OCI-LY1 (cell line): ENCODE data around the gene L3MBTL3.

Experiments used
- H2AFZ ChIP-seq: fragments of 200-600 bp; sonication (generic), shearing (Covaris generic); 2 replicates; pipeline ENCODE4 v1.6.0; 2014; ENCODE audit warnings: antibody characterized with exemption, mild to moderate bottlenecking, low read length
- H3F3A ChIP-seq: fragments of 200-600 bp; sonication (generic), shearing (Covaris generic); 2 replicates; pipeline ENCODE4 v1.6.0; 2014; ENCODE audit warnings: mild to moderate bottlenecking, antibody characterized with exemption, low read length, moderate library complexity; ENCODE audit not compliant: insufficient read depth
- H3K27ac ChIP-seq: fragments of 200-600 bp; sonication (generic); 2 replicates; pipeline ENCODE4 v1.5.1; 2014; ENCODE audit warnings: low read length, mixed run types, mild to moderate bottlenecking, low read depth; ENCODE audit not compliant: poor library complexity, severe bottlenecking
- H3K27me3 ChIP-seq: fragments of 200-600 bp; sonication (generic); 2 replicates; pipeline ENCODE4 v1.6.0; 2014; ENCODE audit warnings: antibody characterized with exemption, mild to moderate bottlenecking, low read length, moderate library complexity; ENCODE audit not compliant: insufficient read depth
- H3K36me3 ChIP-seq: fragments of 200-600 bp; sonication (generic); 2 replicates; pipeline ENCODE4 v1.6.1; 2014; ENCODE audit warnings: mild to moderate bottlenecking, antibody characterized with exemption, low read length, moderate library complexity, mixed read lengths; ENCODE audit not compliant: insufficient read depth
- H3K4me1 ChIP-seq: fragments of 200-600 bp; sonication (generic); 2 replicates; pipeline ENCODE4 v1.5.1; 2014; ENCODE audit warnings: mild to moderate bottlenecking, low read length, moderate library complexity; ENCODE audit not compliant: insufficient read depth, severe bottlenecking
- H3K4me2 ChIP-seq: fragments of 200-600 bp; sonication (generic), shearing (Covaris generic); 2 replicates; pipeline ENCODE4 v1.6.1; 2014; ENCODE audit warnings: low read length
- H3K4me3 ChIP-seq: fragments of 200-600 bp; sonication (generic); 2 replicates; pipeline ENCODE4 v1.5.1; 2014; ENCODE audit warnings: low read length, low read depth, mild to moderate bottlenecking, mixed read lengths; ENCODE audit not compliant: poor library complexity, severe bottlenecking
- H3K79me2 ChIP-seq: fragments of 200-600 bp; shearing (Covaris generic); 2 replicates; pipeline ENCODE4 v1.6.1; 2016; ENCODE audit warnings: mixed run types, low read length, mixed read lengths; ENCODE audit not compliant: insufficient read depth
- H3K9ac ChIP-seq: fragments of 200-600 bp; sonication (generic), shearing (Covaris generic); 2 replicates; pipeline ENCODE4 v1.6.1; 2014; ENCODE audit warnings: mild to moderate bottlenecking, low read length, mixed read lengths
- H3K9me2 ChIP-seq: fragments of 200-600 bp; sonication (generic), shearing (Covaris generic); 2 replicates; pipeline ENCODE4 v1.6.1; 2014; ENCODE audit warnings: low read depth, mild to moderate bottlenecking, low read length, mixed read lengths
- H3K9me3 ChIP-seq: fragments of 200-600 bp; shearing (Covaris generic); 2 replicates; pipeline ENCODE4 v1.6.1; 2014; ENCODE audit warnings: low read length, mixed read lengths
- H4K20me1 ChIP-seq: fragments of 200-600 bp; sonication (generic), shearing (Covaris generic); 2 replicates; pipeline ENCODE4 v1.6.0; 2016; ENCODE audit warnings: mild to moderate bottlenecking, low read length; ENCODE audit not compliant: insufficient read depth
- EZH2 ChIP-seq: fragments of 200-600 bp; sonication (generic), shearing (Covaris generic); IDR thresholded peaks from 2 replicates; pipeline ENCODE4 v1.8.0; 2017; ENCODE audit warnings: borderline replicate concordance, mixed run types, mild to moderate bottlenecking, antibody characterized with exemption, low read length, moderate library complexity, mixed read lengths
- TF ChIP-seq, protein P1 (sequence below): fragments of 200-600 bp; sonication (generic), shearing (Covaris generic); IDR thresholded peaks from 2 replicates; pipeline ENCODE4 v1.5.1; 2017; ENCODE audit warnings: mild to moderate bottlenecking, antibody characterized with exemption, low read length, moderate library complexity, mixed read lengths

L3MBTL3 gene

DNA sequence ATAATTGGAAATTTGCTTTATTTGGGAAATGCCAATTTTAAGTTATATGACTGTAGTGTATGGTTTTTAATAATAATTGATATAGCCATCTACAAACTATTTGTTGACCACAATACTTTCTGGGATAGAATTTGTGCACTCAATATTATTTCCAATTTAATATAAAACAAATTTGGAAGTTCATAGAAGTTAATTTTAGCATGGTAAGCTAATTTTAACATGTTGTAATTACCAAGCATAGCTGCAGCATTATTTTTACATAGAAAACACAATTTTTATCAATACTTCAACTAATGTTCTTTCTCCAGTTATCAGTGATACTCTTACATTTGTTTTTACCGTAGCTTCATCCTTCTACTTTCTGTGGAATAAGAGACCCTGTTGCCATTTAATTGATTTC lies 100.8 kb downstream of the L3MBTL3 start:
- H3K4me2 ChIP-seq = no peak overlapping the region
- no peaks in the 10 kb centered on the region for H3K9me3 ChIP-seq
- no peak overlapping the region for H3K4me3 ChIP-seq
- H4K20me1 ChIP-seq = no peaks in the 10 kb centered on the region
- no peaks in the 10 kb centered on the region for H3K36me3 ChIP-seq
- no peak overlapping the region for H3K27ac ChIP-seq
- no peaks in the 10 kb centered on the region for H3F3A ChIP-seq
- no peak for TF ChIP-seq EZH2
- TF ChIP-seq, protein P1, sequence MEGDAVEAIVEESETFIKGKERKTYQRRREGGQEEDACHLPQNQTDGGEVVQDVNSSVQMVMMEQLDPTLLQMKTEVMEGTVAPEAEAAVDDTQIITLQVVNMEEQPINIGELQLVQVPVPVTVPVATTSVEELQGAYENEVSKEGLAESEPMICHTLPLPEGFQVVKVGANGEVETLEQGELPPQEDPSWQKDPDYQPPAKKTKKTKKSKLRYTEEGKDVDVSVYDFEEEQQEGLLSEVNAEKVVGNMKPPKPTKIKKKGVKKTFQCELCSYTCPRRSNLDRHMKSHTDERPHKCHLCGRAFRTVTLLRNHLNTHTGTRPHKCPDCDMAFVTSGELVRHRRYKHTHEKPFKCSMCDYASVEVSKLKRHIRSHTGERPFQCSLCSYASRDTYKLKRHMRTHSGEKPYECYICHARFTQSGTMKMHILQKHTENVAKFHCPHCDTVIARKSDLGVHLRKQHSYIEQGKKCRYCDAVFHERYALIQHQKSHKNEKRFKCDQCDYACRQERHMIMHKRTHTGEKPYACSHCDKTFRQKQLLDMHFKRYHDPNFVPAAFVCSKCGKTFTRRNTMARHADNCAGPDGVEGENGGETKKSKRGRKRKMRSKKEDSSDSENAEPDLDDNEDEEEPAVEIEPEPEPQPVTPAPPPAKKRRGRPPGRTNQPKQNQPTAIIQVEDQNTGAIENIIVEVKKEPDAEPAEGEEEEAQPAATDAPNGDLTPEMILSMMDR = no peak
- H3K79me2 ChIP-seq = no peaks in the 10 kb centered on the region
- no peaks in the 10 kb centered on the region for H3K27me3 ChIP-seq
- peaks cover 39% of the 10 kb centered on the region for H3K4me1 ChIP-seq
- H3K9ac ChIP-seq = no peak overlapping the region
- no peaks in the 10 kb centered on the region for H3K9me2 ChIP-seq
- H2AFZ ChIP-seq = no peak overlapping the region

DNA sequence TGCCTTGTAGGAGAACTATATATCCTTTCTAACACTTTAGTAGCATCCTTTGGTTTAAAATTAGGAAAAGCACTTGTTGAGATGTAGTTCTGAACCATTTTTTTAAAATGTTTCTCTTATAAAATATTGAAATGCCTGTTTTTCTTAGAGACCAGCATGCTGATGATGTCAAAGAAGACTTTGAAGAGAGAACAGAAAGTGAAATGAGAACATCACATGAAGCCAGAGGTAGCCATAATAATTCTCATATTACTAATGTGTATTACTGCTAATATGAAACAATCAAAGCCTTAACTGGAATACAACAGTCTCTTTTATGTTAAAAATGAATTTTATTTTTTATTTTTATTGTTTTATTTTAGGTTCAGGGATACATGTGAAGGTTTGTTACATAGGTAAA lies 102.3 kb downstream of the L3MBTL3 start:
- Histone ChIP-seq H3K4me2 (no peak overlapping the region), H3K79me2 (no peaks in the 10 kb centered on the region), H3K9me3 (no peaks in the 10 kb centered on the region), H3K9me2 (no peaks in the 10 kb centered on the region), H3K27me3 (no peaks in the 10 kb centered on the region), H3K4me3 (no peak overlapping the region), H3K9ac (no peak overlapping the region), H3K27ac (no peak overlapping the region), H3K4me1 (peaks cover 23% of the 10 kb centered on the region), H4K20me1 (no peaks in the 10 kb centered on the region), H3K36me3 (no peaks in the 10 kb centered on the region), H2AFZ (no peak overlapping the region), H3F3A (no peaks in the 10 kb centered on the region)
- TF ChIP-seq EZH2 = no peak
- TF ChIP-seq, protein P1 = no peak

DNA sequence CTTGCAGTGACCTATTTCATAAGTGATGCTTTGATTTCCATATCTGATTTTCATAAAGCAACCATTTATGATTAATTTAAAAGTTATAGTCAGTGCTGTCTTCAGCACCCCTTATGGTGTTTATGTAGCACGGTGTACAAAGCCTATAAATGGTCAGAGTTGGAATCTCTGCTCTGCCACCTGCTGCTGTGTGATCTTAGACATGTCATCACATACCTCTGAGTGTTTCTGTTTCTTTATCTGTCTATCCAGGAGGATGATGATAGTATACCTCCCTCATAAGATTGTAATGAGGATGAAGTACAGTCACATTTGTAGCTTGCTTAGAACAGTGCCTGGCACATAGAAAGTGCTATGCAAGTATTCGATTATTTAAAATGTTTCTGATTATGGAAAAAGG lies 103.9 kb downstream of the L3MBTL3 start:
- Histone ChIP-seq H3K9me3 (no peaks in the 10 kb centered on the region), H3K79me2 (no peaks in the 10 kb centered on the region), H3K9me2 (no peaks in the 10 kb centered on the region), H3K4me1 (peaks cover 14% of the 10 kb centered on the region), H3K9ac (no peak overlapping the region), H4K20me1 (no peaks in the 10 kb centered on the region), H3K27me3 (no peaks in the 10 kb centered on the region), H2AFZ (no peak overlapping the region), H3K36me3 (no peaks in the 10 kb centered on the region), H3F3A (no peaks in the 10 kb centered on the region), H3K4me2 (no peak overlapping the region), H3K27ac (no peak overlapping the region), H3K4me3 (no peak overlapping the region)
- TF ChIP-seq EZH2 = no peak
- TF ChIP-seq, protein P1 = no peak
